ENCODE measurements around the gene XXYLT1.

DNA sequence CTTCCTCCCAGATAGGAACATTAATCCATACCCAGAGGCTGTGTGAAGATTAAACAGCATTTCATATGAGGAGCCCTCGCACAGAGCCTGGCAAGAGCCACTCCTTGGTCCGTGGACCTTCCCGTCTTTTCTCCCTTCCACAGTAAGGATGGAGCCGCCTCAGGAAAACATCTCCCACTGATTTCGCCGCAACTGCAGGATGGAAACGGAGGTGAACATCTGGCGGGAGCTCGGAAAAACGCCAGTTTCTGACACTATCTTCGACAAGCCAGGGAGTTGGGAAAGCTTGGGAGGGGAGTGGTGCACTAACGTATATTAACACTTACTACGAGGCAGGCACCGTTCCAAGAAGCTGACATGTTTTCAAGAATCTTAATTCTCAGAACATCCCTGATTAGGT lies 157.9 kb downstream of the XXYLT1 start:
- TF ChIP-seq POLR2A (IDR thresholded peaks at IDR 0.05) = no peak
- TF ChIP-seq, protein P1, sequence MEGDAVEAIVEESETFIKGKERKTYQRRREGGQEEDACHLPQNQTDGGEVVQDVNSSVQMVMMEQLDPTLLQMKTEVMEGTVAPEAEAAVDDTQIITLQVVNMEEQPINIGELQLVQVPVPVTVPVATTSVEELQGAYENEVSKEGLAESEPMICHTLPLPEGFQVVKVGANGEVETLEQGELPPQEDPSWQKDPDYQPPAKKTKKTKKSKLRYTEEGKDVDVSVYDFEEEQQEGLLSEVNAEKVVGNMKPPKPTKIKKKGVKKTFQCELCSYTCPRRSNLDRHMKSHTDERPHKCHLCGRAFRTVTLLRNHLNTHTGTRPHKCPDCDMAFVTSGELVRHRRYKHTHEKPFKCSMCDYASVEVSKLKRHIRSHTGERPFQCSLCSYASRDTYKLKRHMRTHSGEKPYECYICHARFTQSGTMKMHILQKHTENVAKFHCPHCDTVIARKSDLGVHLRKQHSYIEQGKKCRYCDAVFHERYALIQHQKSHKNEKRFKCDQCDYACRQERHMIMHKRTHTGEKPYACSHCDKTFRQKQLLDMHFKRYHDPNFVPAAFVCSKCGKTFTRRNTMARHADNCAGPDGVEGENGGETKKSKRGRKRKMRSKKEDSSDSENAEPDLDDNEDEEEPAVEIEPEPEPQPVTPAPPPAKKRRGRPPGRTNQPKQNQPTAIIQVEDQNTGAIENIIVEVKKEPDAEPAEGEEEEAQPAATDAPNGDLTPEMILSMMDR (IDR thresholded peaks at IDR 0.05) = no peak

Data from right lobe of liver (tissue), 4 donors.